ENCODE results near the gene GPR137B. TPM values are rescaled to one million over a fixed set of nuclear protein-coding genes. Genes with fewer than 3 reads are reported as not detected.
A peak's percentile ranks its signal among the peaks of the same experiment; 100 is the strongest.

Gene GPR137B
- total and polyA plus RNA-seq, 2 of the 8 experiments (the other 6 are each of a cell fraction or from before 2014, with no cell fraction given), result 6.9 to 7.7 TPM

DNA sequence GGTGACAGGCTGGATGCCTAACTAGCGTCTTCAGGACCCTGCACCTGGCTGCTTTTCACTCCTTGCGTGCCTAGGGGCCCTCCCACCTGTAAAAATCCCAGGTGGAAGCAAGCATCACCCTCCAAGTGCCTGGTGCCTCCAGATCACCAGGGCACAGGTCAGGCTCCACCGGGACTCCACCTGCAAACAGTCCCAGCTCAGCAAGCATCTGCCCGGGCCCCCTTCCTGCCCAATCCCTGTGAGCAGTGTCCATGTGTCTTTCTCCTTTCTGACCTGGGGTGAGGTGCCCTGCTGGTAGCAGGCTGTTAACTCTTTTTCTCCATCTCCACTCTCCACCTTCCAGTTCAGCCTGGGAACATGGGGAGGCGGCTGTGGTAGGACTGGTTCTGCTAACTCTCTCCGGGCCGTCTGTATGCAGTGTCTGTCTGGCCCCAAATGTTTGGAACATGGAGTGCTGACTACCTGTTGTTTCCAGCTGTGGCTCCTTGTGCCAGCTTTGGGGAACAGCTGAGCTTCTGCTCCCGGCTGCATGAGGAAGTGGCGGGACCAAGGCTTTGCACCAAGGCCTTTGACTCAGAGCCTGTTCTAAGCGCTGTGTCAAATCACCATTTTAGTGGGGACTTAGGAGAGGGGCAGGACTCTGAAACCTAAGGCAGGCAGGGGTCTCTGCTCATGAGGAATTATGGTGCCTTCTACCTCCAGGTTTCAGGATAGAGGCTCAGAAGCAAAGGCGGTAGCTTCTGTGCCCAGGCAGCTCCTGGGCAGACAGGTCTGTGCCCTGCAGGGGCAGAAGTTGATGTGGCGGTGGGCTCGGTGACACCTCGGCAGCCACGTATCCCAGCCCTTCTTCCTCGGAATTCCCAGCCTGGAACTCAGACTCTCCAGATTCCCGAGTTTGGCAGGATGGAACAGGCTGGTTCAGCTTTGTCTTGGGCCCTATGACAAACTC lies 5.5 kb downstream of the GPR137B start:
- H3K56ac ChIP-seq (replicated peaks; ENCODE audit: insufficient read length, low read depth, low read length), result no peak overlapping the region
- TF ChIP-seq GTF2F1 (IDR thresholded peaks at IDR 0.05; ENCODE audit: borderline replicate concordance, low read depth, low read length), result no peak
- no peak for TF ChIP-seq CBX5 (IDR thresholded peaks at IDR 0.05; ENCODE audit: low read depth, low read length)
- TF ChIP-seq CTBP2 (IDR thresholded peaks at IDR 0.05; ENCODE audit: borderline replicate concordance, insufficient read depth, insufficient read length, low read length), result no peak
- TF ChIP-seq POU5F1 (IDR thresholded peaks at IDR 0.05; ENCODE audit: low read depth, low read length), result no peak
- no peak for TF ChIP-seq MAX (IDR thresholded peaks at IDR 0.05)
- TF ChIP-seq RFX5 (IDR thresholded peaks at IDR 0.05; ENCODE audit: borderline replicate concordance, low read depth, low read length), result no peak
- TF ChIP-seq MAFK (IDR thresholded peaks at IDR 0.05; ENCODE audit: low read depth, low read length), result no peak
- no peak for TF ChIP-seq KDM1A (IDR thresholded peaks at IDR 0.05; ENCODE audit: borderline replicate concordance, low read length)
- no peak for TF ChIP-seq TAF7 (optimal IDR thresholded peaks at IDR 0.05; ENCODE audit: borderline replicate concordance, low read depth, low read length)
- TF ChIP-seq BACH1 (IDR thresholded peaks at IDR 0.05; ENCODE audit: low read length), result no peak
- H2BK5ac ChIP-seq (ENCODE audit: low read depth, low read length), result 0 out of 2 replicates have a peak overlapping the region, but pooled peaks have one; percentile 26
- DNase-seq (ENCODE audit: low read depth in 1 of 2, low spot score in 2 of 2) (no peak), FAIRE-seq (no peak)
- POLR2A ChIA-PET (ENCODE audit: partially characterized antibody), result interaction anchor here (1.4 kb wide), 1 partner anchor 8 kb away, joined by 4 read pairs; no protein-coding TSS in a partner anchor
- no peaks in the 10 kb centered on the region for H3K9me3 ChIP-seq (ENCODE audit: insufficient read depth in 2 of 2, low read depth in 1 of 2, low read length in 1 of 2)
- H3K79me1 ChIP-seq (ENCODE audit: low read depth, low read length), result peaks cover 6% of the 10 kb centered on the region
- no peak overlapping the region for H3K4me2 ChIP-seq (ENCODE audit: insufficient read depth in 1 of 2, low read depth in 2 of 2, low read length in 2 of 2)
- H2AFZ ChIP-seq (ENCODE audit: low read length), result no peak overlapping the region
- H3K23ac ChIP-seq (ENCODE audit: insufficient read length), result no peak overlapping the region
- WGBS, 2 experiments (ENCODE audit: extremely low coverage in 1 of 2, insufficient coverage in 1 of 2, insufficient read length in 1 of 2, insufficient replicate concordance in 2 of 2, low coverage in 1 of 2, low lambda C conversion rate in 2 of 2, missing lambda C conversion rate in 1 of 2), result 90% methylated on average over 16 of the region's 17 CpGs; no CpG with 5 or more reads in 1 of the 2 experiments
- H2BK120ac ChIP-seq (replicated peaks; ENCODE audit: low read depth, low read length), result no peak overlapping the region
- H4K8ac ChIP-seq (ENCODE audit: extremely low read depth, insufficient read depth, low read length), result no peak overlapping the region
- no peak overlapping the region for H2BK15ac ChIP-seq (ENCODE audit: low read length)
- H4K5ac ChIP-seq (ENCODE audit: insufficient read length, low read depth, low read length), result no peak overlapping the region
- no peak overlapping the region for H2BK20ac ChIP-seq (ENCODE audit: low read length)
- H3K4ac ChIP-seq (replicated peaks; ENCODE audit: insufficient read length, low read depth, low read length), result no peak overlapping the region
- H4K91ac ChIP-seq (replicated peaks; ENCODE audit: insufficient read length, low read length), result no peak overlapping the region
- no peak overlapping the region for H3K14ac ChIP-seq (ENCODE audit: insufficient read length)
- no peak overlapping the region for H3K27ac ChIP-seq (ENCODE audit: low read depth, low read length)
- no peak overlapping the region for H2BK12ac ChIP-seq (ENCODE audit: low read depth, low read length)
- H3K27me3 ChIP-seq (replicated peaks in 1 of 4; ENCODE audit: control insufficient read depth in 3 of 4, extremely low read depth in 1 of 4, insufficient read depth in 3 of 4, low read length in 3 of 4), result peaks cover 2 to 19% (median 15%) of the 10 kb centered on the region in 4 experiments
- peaks cover 10% of the 10 kb centered on the region for H3K23me2 ChIP-seq (ENCODE audit: low read depth, low read length)
- H3K36me3 ChIP-seq (ENCODE audit: control insufficient read depth in 2 of 4, insufficient read depth in 4 of 4, low read length in 3 of 4), result no peaks in the 10 kb centered on the region; a peak in 1 of 8 replicates
- no peak overlapping the region for H2AK5ac ChIP-seq (ENCODE audit: low read depth, low read length)
- H3K18ac ChIP-seq (ENCODE audit: extremely low read depth, low read length), result no peak overlapping the region
- peaks cover 6 to 18% of the 10 kb centered on the region in 2 experiments for H4K20me1 ChIP-seq (replicated peaks in 1 of 2; ENCODE audit: control insufficient read depth in 1 of 2, insufficient read depth in 2 of 2, low read length in 2 of 2)
- H3K9ac ChIP-seq (replicated peaks in 1 of 4; ENCODE audit: extremely low read depth in 1 of 4, low read depth in 3 of 4, low read length in 3 of 4), result no peak overlapping the region
- peaks cover 4 to 16% (median 7%) of the 10 kb centered on the region in 4 experiments; a peak in 6 of 7 replicates for H3K4me1 ChIP-seq (replicated peaks in 1 of 4; ENCODE audit: control insufficient read depth in 3 of 4, insufficient read depth in 4 of 4, low read length in 3 of 4)
- CTCF ChIA-PET (ENCODE audit: partially characterized antibody), result interaction anchor here (0.6 to 3.5 kb wide), 4 partner anchors 10 to 21 kb away, joined by 3 to 18 read pairs (median 5); no protein-coding TSS in a partner anchor
- H3K4me3 ChIP-seq (ENCODE audit: extremely low read depth in 1 of 4, insufficient read depth in 2 of 4, low read depth in 3 of 4, low read length in 4 of 4), result no peak overlapping the region
- peaks cover 0 to 11% of the 10 kb centered on the region in 2 experiments; a peak in 2 of 4 replicates for H3K79me2 ChIP-seq (ENCODE audit: control insufficient read depth in 1 of 2, insufficient read depth in 2 of 2, low read length in 2 of 2)
